Keratinocyte (primary cell): ENCODE measurements around the gene SDK1. TPM values are rescaled to one million over a fixed set of nuclear protein-coding genes. Genes with fewer than 3 reads are reported as not detected.

ENCODE experiments used
- DNase-seq: peaks from one replicate; pipeline ENCODE4 v3.0.0-alpha.2; 2011; ENCODE audit warnings: low read depth, missing footprints, low spot score
- FAIRE-seq: peaks from 2 replicates; lab custom pipeline; 2011; peaks lifted over from hg19 to GRCh38; lab: Jason Lieb, UNC
- H2AFZ ChIP-seq: 2 replicates; pipeline ENCODE4 v1.6.0; 2012; ENCODE audit warnings: low read length, control low read depth, inconsistent platforms; ENCODE audit not compliant: control insufficient read depth
- H3K27ac ChIP-seq: 2 replicates; pipeline ENCODE4 v1.5.1; 2011; ENCODE audit warnings: low read length; ENCODE audit not compliant: control insufficient read depth, insufficient read depth
- H3K27me3 ChIP-seq: 3 replicates; pipeline ENCODE4 v1.6.0; 2011; ENCODE audit warnings: low read length; ENCODE audit not compliant: control insufficient read depth, insufficient read depth; ENCODE audit errors: extremely low read depth
- H3K36me3 ChIP-seq, 2 experiments: 2 replicates in 1 of 2; 3 replicates in 1 of 2; pipeline ENCODE4 v1.5.1; 2011; ENCODE audit warnings: low read length in 2 of 2, mild to moderate bottlenecking in 1 of 2; ENCODE audit not compliant: control insufficient read depth in 2 of 2, insufficient read depth in 2 of 2; ENCODE audit errors: extremely low read depth in 1 of 2
- H3K4me1 ChIP-seq: 3 replicates; pipeline ENCODE4 v1.5.1; 2011; ENCODE audit warnings: low read length; ENCODE audit not compliant: control insufficient read depth, insufficient read depth; ENCODE audit errors: extremely low read depth
- H3K4me2 ChIP-seq: 3 replicates; pipeline ENCODE4 v1.6.0; 2011; ENCODE audit warnings: low read depth, low read length; ENCODE audit not compliant: control insufficient read depth, insufficient read depth; ENCODE audit errors: extremely low read depth
- H3K4me3 ChIP-seq, 3 experiments: fragments of 200-600 bp in 1 of 3; sonication (generic) in 1 of 3; 2 replicates in 2 of 3; 3 replicates in 1 of 3; pipeline ENCODE4 v1.5.1; 2011 to 2016; ENCODE audit warnings: low read length in 3 of 3, mild to moderate bottlenecking in 3 of 3, control low read depth in 2 of 3, inconsistent platforms in 1 of 3, low read depth in 1 of 3, mixed read lengths in 1 of 3, mixed run types in 1 of 3, moderate library complexity in 1 of 3; ENCODE audit not compliant: control insufficient read depth in 2 of 3, insufficient read depth in 2 of 3; ENCODE audit errors: extremely low read depth in 1 of 3
- H3K79me2 ChIP-seq: 2 replicates; pipeline ENCODE4 v1.6.0; 2012; ENCODE audit warnings: low read length; ENCODE audit not compliant: control insufficient read depth, insufficient read depth
- H3K9ac ChIP-seq: 3 replicates; pipeline ENCODE4 v1.6.0; 2011; ENCODE audit warnings: low read length; ENCODE audit not compliant: control insufficient read depth, insufficient read depth; ENCODE audit errors: extremely low read depth
- H3K9me1 ChIP-seq: 3 replicates; pipeline ENCODE4 v1.6.0; 2011; ENCODE audit warnings: low read length; ENCODE audit not compliant: control insufficient read depth, insufficient read depth; ENCODE audit errors: extremely low read depth
- H3K9me3 ChIP-seq: 2 replicates; pipeline ENCODE4 v1.5.1; 2012; ENCODE audit warnings: low read depth, low read length; ENCODE audit not compliant: control insufficient read depth
- H4K20me1 ChIP-seq: 3 replicates; pipeline ENCODE4 v1.6.0; 2011; ENCODE audit warnings: low read length; ENCODE audit not compliant: control insufficient read depth, insufficient read depth; ENCODE audit errors: extremely low read depth
- EZH2 ChIP-seq: IDR thresholded peaks from one replicate; pipeline ENCODE4 v1.6.1; 2012; ENCODE audit warnings: inconsistent platforms, mild to moderate bottlenecking, low read length, moderate library complexity
- dilution Hi-C: fragments of 300-500 bp; cut with MboI; formaldehyde crosslinking; loops from one replicate; pipeline ENCODE4 v1.7.0; 2020; ENCODE audit warnings: low sequenced_read_pairs; ENCODE audit not compliant: extremely low pct_ligation_motif_present
- polyA plus RNA-seq, 5 experiments: library from polyadenylated mRNA; depleted of rRNA in 3 of 5; stranded (reverse) in 3 of 5; stranded (forward) in 1 of 5; unstranded in 1 of 5; fragments of >200 nt; gene quantifications; 1 replicate in 1 of 5; 2 replicates in 3 of 5; 3 replicates in 1 of 5; pipeline versions ENCODE4 v1.2.1 to v1.2.3, GENCODE V29; 2011 to 2012; ENCODE audit warnings: missing spikeins in 2 of 5, low read depth in 1 of 5, low replicate concordance in 1 of 5
- TF ChIP-seq, protein P1 (sequence below), 3 experiments: IDR thresholded peaks in 1 of 3; conservative IDR thresholded peaks in 1 of 3; optimal IDR thresholded peaks in 1 of 3; 2 replicates in 2 of 3; 3 replicates in 1 of 3; pipeline versions ENCODE3 to v1.5.1; 2011; ENCODE audit warnings: low read length in 3 of 3, mild to moderate bottlenecking in 3 of 3, moderate library complexity in 2 of 3, control low read depth in 1 of 3, inconsistent platforms in 1 of 3; ENCODE audit not compliant: insufficient read depth in 2 of 3; ENCODE audit errors: extremely low read depth in 1 of 3

Gene SDK1
- polyA plus RNA-seq, 1 donor (not counting 4 experiments of a cell fraction or from before 2014, with no cell fraction given), result 0.66 TPM

DNA sequence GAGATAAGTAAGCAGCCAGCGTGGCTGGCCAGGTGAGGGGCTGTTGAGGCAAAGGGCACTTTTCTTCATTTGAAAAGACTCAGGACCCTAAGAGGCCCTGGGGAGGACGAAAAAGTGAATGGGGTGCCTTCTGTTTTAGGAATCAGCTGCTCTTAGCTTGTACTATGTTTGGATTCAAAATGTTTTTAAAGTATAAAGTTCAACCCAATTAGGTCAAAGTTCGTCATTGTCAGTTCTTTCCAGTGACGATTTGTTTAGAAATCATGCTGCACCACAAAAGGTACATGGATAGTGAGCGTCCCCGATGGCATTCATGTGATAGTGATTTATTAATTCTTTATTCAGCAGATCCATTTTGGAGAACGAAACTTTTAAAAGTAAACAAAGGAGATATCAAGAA lies 338.2 kb downstream of the SDK1 start:
- peaks cover 0 to 1% of the 10 kb centered on the region in 2 experiments for H3K36me3 ChIP-seq
- no peak overlapping the region for H3K4me2 ChIP-seq
- dilution Hi-C loops, result no loop called here
- no peak overlapping the region for H3K4me3 ChIP-seq
- TF ChIP-seq, protein P1, sequence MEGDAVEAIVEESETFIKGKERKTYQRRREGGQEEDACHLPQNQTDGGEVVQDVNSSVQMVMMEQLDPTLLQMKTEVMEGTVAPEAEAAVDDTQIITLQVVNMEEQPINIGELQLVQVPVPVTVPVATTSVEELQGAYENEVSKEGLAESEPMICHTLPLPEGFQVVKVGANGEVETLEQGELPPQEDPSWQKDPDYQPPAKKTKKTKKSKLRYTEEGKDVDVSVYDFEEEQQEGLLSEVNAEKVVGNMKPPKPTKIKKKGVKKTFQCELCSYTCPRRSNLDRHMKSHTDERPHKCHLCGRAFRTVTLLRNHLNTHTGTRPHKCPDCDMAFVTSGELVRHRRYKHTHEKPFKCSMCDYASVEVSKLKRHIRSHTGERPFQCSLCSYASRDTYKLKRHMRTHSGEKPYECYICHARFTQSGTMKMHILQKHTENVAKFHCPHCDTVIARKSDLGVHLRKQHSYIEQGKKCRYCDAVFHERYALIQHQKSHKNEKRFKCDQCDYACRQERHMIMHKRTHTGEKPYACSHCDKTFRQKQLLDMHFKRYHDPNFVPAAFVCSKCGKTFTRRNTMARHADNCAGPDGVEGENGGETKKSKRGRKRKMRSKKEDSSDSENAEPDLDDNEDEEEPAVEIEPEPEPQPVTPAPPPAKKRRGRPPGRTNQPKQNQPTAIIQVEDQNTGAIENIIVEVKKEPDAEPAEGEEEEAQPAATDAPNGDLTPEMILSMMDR (optimal IDR thresholded peaks at IDR 0.05 in 1 of 3, IDR thresholded peaks at IDR 0.05 in 1 of 3, conservative IDR thresholded peaks at IDR 0.05 in 1 of 3; ENCODE audit: extremely low read depth in 1 of 3, insufficient read depth in 2 of 3, low read length in 3 of 3), result no peak
- TF ChIP-seq EZH2, result no peak
- no peak overlapping the region for H3K27ac ChIP-seq
- H3K9ac ChIP-seq, result no peak overlapping the region
- H3K27me3 ChIP-seq, result no peaks in the 10 kb centered on the region
- H3K4me1 ChIP-seq, result no peaks in the 10 kb centered on the region
- H4K20me1 ChIP-seq, result no peaks in the 10 kb centered on the region
- no peaks in the 10 kb centered on the region for H3K9me1 ChIP-seq
- H2AFZ ChIP-seq, result no peak overlapping the region
- no peaks in the 10 kb centered on the region for H3K9me3 ChIP-seq
- H3K79me2 ChIP-seq, result no peaks in the 10 kb centered on the region
- FAIRE-seq, result no peak
- no peak for DNase-seq

DNA sequence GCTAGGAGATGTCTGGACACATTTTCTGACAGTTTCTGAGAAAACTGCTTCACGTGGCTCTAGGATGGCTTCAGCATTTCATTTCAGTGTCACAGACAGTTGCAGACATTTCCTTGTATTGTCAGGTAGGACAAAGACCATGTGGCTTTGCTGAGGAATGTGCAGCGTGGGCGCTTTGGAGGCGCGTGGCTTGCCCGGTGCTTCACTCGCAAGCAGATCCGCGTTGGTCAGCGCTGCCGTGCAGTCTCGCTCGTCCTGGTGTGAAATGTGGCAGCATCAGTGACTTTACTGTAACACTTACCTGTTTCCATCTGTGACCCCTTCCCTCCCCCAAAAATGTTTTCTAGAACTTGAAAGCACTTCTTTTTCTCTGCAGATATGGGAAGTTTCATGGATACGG lies 340.5 kb downstream of the SDK1 start:
- Histone ChIP-seq H2AFZ (no peak overlapping the region), H3K4me1 (no peaks in the 10 kb centered on the region), H4K20me1 (no peaks in the 10 kb centered on the region), H3K4me2 (no peak overlapping the region), H3K9ac (no peak overlapping the region), H3K27me3 (no peaks in the 10 kb centered on the region), H3K79me2 (no peaks in the 10 kb centered on the region), H3K4me3 (no peak overlapping the region), H3K9me1 (no peaks in the 10 kb centered on the region), H3K9me3 (no peaks in the 10 kb centered on the region), H3K27ac (no peak overlapping the region), H3K36me3 (peaks cover 0 to 1% of the 10 kb centered on the region in 2 experiments)
- TF ChIP-seq EZH2, result no peak
- TF ChIP-seq, protein P1 (optimal IDR thresholded peaks at IDR 0.05 in 1 of 3, IDR thresholded peaks at IDR 0.05 in 1 of 3, conservative IDR thresholded peaks at IDR 0.05 in 1 of 3; ENCODE audit: extremely low read depth in 1 of 3, insufficient read depth in 2 of 3, low read length in 3 of 3), result no peak
- dilution Hi-C loops, result no loop called here
- FAIRE-seq (no peak), DNase-seq (no peak)
